Endothelial cell of umbilical vein (primary cell): ENCODE results near the gene DCAF6.

Experiments
- EZH2 ChIP-seq: IDR thresholded peaks from 2 replicates; pipeline ENCODE4 v1.6.1; 2012; ENCODE audit warnings: borderline replicate concordance, low read depth, mild to moderate bottlenecking, moderate library complexity, low read length, inconsistent platforms; ENCODE audit not compliant: severe bottlenecking
- JUN ChIP-seq: IDR thresholded peaks from 2 replicates; pipeline ENCODE4 v1.6.1; 2011; ENCODE audit warnings: borderline replicate concordance, low read depth; ENCODE audit not compliant: insufficient read length, insufficient read depth
- POLR2A ChIP-seq: IDR thresholded peaks from 2 replicates; pipeline ENCODE4 v1.6.1; 2012; ENCODE audit warnings: low read depth, mild to moderate bottlenecking, control low read depth, low read length

GRCh38 chr1:168088511-168089325, 152.2 kb downstream of the DCAF6 start:
- TF ChIP-seq EZH2 (no peak), POLR2A (no peak), JUN (no peak)
